NCI-H345 (cell line): ENCODE data around the gene MYLK.

Experiments used
- DNase-seq: peaks from one replicate; lab custom pipeline; 2025; lab: John Stamatoyannopoulos, UW

Gene MYLK

GRCh38 chr3:123792473-123793201 is 91.5 kb downstream of the MYLK start:
- no peak for DNase-seq

DNA sequence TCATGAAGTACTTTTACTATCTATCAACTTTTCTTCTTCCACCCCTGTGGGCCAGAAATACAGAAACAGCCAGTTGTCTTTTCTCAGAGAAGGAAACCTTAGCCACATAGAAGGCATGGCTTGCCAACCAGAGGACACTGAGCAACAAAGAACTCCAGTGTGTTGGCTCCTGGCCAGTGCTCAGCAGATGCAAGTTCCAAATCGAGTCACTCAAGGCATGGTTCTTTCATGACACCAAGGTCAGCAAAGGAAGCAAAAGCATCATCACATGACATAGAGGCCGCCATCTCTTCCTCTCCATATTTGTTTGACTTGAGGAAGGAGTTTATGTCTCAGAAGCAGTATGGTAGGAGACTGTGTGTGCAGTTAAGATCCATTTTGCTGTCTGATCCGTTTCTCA is 92.2 kb downstream of the MYLK start:
- DNase-seq = no peak

DNA sequence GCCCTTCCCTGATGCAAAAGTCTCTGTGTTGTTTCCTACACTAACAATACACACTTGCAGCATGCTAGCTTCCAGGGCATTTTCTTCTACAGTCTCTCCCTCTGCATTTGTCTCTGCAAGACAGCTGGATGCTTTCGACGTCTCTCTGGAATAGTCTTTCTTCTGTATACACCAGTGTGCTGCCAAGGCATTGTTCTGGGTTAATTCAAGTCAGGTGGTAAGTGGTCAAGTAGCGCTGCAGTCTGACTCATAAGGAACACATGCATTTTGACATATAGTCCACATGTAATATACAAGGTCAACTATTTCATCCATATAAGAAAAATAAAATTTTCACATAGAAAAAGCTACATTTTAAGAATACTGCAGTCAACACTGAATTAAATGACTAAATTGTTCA is 92.7 kb downstream of the MYLK start:
- no peak for DNase-seq

- DNase-seq = no peak
These were observed 93.1 kb downstream of the MYLK start for GRCh38 chr3:123791073-123791370.

- DNase-seq = no peak
These were observed 93.7 kb downstream of the MYLK start for GRCh38 chr3:123790254-123791072.

- DNase-seq = no peak
These were observed 94.4 kb downstream of the MYLK start for GRCh38 chr3:123789760-123790159.

GRCh38 chr3:123789160-123789559 is 95.0 kb downstream of the MYLK start:
- DNase-seq = no peak

GRCh38 chr3:123788710-123789109 is 95.4 kb downstream of the MYLK start:
- DNase-seq = no peak

GRCh38 chr3:123787133-123787532 is 97.0 kb downstream of the MYLK start:
- DNase-seq = no peak

- DNase-seq = no peak
These were observed 98.5 kb downstream of the MYLK start for GRCh38 chr3:123785602-123786001.

GRCh38 chr3:123783811-123784210 is 100.3 kb downstream of the MYLK start:
- no peak for DNase-seq

DNA sequence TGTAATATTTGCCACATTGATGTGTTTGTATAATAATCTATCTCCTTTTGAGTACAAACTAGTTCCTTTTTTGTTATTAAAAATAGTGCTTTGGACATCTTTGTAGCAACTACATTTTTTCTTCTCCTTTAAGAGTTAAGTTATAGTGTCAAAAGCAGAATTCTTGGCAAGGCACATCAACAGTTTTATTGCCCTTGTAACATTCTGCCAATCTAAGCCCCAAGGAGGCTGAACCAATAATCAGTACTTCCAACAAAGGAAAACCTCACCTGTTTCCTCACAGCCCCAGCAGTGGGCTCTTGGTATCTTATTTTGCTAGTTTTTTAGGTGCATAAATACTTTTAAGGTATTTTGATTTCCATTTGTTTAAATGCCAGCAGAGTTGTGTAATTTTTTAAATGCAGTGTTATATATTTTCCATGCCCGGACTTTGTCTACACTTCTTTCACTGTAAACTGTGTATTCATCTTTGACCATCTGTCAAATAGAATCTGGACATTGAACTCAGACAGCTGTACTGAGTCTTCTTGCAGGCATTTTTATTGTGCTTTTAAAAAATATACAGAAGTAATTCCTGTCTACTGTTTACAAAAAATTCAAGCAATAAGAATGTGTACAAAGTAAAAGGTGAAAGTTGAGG is 101.0 kb downstream of the MYLK start:
- no peak for DNase-seq

DNA sequence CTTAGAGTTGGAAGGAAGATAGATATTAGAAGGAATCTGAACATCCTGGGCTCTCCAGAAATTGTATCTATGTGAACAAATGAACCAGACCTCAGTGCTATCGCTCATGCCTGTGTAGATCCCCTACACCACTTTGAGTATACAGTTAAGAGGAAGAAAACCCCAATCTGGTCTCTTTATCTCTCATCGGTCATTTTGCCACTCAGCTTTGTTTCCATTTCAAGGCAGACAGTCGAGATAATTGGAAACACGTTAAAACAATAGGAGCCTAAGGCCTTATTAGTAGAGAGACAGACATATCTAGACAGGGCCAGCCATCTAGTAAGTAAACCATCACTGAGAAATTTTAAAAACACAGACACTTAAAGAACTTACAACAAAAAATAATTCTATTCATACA is 101.6 kb downstream of the MYLK start:
- DNase-seq = no peak

- no peak for DNase-seq
These were observed 102.4 kb downstream of the MYLK start for GRCh38 chr3:123781571-123782275.

GRCh38 chr3:123781138-123781537 is 103.0 kb downstream of the MYLK start:
- no peak for DNase-seq

DNA sequence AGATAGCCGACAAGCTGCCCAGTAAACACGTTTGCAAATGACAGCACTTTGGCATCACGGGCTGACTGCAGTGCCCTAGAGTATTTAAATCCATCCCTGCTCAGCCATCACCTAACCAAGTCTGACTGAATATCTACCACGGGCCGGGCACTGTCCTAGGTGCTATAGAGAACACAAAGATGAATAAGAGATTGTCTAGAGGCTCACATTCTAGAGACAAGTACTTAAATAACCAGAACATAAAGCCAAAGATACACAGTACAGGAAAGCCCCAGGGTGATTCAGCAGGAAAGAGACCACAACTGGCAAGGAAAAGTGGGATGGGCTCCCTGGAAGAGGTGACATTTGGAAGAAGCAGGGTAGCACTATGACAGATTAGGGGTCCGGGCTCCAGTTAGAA is 103.5 kb downstream of the MYLK start:
- DNase-seq = no peak

DNA sequence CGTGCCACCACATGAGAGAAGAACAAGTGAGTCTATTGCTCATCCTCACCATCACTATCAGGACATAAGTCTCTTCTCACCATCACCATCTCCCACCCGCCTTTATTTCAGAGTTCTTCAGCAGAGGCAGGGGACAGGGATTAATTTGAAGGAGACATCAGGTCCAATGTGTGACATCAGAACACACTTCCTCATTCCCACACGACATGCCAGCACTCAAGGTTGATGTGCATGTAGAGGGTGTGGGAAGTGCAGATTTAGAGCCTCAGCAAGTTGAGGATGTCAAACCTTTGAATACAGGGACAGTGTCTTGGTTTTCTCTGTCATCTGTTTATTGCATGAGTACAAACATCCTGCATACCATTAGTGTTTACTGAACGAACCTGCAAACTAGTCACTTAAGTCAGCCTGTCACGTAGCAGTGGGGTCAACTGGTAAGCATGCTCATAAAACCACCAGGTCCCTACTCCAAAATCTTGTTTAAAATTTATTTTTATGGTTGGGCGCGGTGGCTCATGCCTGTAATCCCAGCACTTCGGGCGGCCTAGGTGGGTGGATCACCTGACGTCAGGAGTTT is 104.4 kb downstream of the MYLK start:
- DNase-seq = no peak

DNA sequence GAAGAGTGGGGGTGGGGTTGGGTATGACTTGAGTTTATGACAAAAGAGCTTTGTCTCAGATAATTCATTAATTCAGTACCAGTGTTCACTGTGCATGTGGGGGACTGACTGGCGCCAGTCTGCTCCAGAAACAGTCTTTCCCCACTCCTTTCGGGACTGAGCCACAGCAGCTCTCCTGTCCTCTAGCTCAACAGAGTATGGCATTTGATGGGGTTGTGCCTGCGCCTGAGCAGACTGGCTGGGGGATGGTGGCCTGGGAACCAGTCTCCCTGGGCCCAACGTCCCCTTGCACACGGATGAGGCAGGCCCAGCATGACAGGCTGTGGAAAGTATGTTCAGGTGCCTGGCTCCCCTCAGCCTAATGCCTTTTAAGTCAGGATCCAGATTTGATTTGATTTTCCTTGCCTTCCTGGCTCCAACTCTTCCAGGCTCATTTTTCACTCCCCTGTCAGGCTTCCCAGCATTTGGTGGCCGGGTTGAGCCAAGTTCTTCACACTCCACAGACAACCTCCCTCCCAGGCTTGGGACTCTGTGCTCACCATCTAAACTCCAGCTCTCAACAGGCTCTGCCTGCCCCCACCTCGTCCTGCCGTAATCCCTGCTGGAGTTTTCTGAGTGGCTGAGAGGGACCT is 105.0 kb downstream of the MYLK start:
- no peak for DNase-seq

DNA sequence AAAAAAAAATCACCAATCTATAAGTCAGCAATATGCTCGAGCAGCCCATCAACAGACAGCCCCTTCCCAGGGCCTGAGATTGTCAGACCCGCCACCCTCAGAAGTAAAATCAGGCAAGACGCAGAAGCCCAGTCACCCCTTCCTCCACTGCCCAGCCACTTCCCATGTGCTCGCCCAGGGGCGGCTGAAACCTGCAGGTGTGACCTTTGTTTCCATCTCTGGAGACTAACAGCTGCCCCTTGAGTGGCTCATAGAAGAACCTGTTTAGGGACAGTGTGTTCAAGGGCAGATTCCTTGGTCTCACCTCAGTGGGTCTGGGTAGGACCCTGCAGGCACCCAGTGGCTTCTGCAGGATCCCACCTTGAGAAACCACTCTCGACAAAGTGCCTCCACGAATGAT is 105.6 kb downstream of the MYLK start:
- no peak for DNase-seq

DNA sequence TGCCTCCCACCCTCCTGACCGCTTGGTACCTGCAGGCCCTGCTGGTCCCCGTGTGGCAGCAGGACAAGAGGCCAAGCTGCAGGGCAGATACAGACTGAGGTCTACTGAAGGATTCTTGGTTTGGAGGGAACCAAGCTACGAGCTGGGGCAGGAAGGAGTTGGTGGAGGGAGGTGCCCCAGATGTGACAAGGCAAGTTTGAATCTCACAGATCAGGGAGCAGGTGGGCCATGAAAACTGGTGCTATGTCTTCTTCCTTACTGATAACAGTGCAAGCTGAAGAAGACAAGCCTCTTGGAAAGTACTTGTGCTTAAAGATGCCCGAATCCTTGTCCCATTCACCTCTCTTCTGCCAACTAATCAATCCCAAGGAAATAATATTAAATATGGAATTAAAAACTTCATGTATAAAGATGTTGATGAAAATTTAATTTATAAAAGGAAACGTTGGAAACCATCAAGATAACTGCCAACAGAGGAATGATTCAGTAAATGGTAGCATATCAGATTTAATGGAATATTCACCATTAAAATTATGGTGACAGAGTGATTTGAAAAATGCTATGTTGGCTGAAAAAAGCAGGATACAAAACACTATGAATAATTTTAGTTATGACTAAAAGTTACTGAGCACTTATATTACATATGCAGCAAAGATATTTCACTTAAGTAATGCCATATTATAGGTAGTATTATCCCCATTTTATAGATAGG is 107.9 kb downstream of the MYLK start:
- DNase-seq = no peak

GRCh38 chr3:123774474-123774873 is 109.7 kb downstream of the MYLK start:
- no peak for DNase-seq
